H9 (cell line): ENCODE data around the gene DOCK2. TPM values are rescaled to one million over a fixed set of nuclear protein-coding genes. Genes with fewer than 3 reads are reported as not detected.

Source experiments
- DNase-seq: peaks from one replicate; pipeline ENCODE4 v3.0.0-alpha.2; 2017
- H2AFZ ChIP-seq: one replicate; pipeline ENCODE4 v1.6.1; 2013; ENCODE audit warnings: mild to moderate bottlenecking, low read length, control low read depth, moderate library complexity
- H2AK5ac ChIP-seq: 2 replicates; pipeline ENCODE4 v1.6.1; 2013; ENCODE audit warnings: low read length, control low read depth, mixed read lengths; ENCODE audit not compliant: insufficient read length
- H2BK120ac ChIP-seq: one replicate; pipeline ENCODE4 v1.6.1; 2013; ENCODE audit warnings: low read depth, mild to moderate bottlenecking, low read length, control low read depth, inconsistent platforms; ENCODE audit not compliant: poor library complexity, severe bottlenecking
- H2BK12ac ChIP-seq: 2 replicates; pipeline ENCODE4 v1.6.1; 2013; ENCODE audit warnings: low read length, control low read depth, mixed read lengths, low read depth; ENCODE audit not compliant: insufficient read length
- H2BK15ac ChIP-seq: 2 replicates; pipeline ENCODE4 v1.6.1; 2013; ENCODE audit warnings: low read depth, low read length, control low read depth
- H2BK20ac ChIP-seq: one replicate; pipeline ENCODE4 v1.6.1; 2013; ENCODE audit warnings: low read depth, mild to moderate bottlenecking, low read length, control low read depth, inconsistent platforms; ENCODE audit not compliant: poor library complexity, severe bottlenecking
- H2BK5ac ChIP-seq: 2 replicates; pipeline ENCODE4 v1.6.1; 2013; ENCODE audit warnings: low read length, control low read depth, mixed read lengths; ENCODE audit not compliant: insufficient read length
- H3K14ac ChIP-seq: 2 replicates; pipeline ENCODE4 v1.6.1; 2013; ENCODE audit warnings: low read length, control low read depth; ENCODE audit not compliant: insufficient read depth
- H3K18ac ChIP-seq: 2 replicates; pipeline ENCODE4 v1.6.1; 2013; ENCODE audit warnings: low read depth, mild to moderate bottlenecking, mixed read lengths, low read length, control low read depth; ENCODE audit not compliant: insufficient read length
- H3K23ac ChIP-seq: 2 replicates; pipeline ENCODE4 v1.6.1; 2013; ENCODE audit warnings: low read length, control low read depth, mixed read lengths, low read depth; ENCODE audit not compliant: insufficient read length
- H3K23me2 ChIP-seq: 2 replicates; pipeline ENCODE4 v1.6.1; 2013; ENCODE audit warnings: low read depth, mild to moderate bottlenecking, mixed read lengths, low read length, control low read depth; ENCODE audit not compliant: insufficient read length, poor library complexity, severe bottlenecking
- H3K27ac ChIP-seq: 2 replicates; pipeline ENCODE4 v1.5.1; 2013; ENCODE audit warnings: low read length, control low read depth, mixed read lengths, low read depth; ENCODE audit not compliant: insufficient read length
- H3K27me3 ChIP-seq: 2 replicates; pipeline ENCODE4 v1.6.1; 2013; ENCODE audit warnings: low read length, control low read depth, inconsistent platforms; ENCODE audit not compliant: insufficient read depth
- H3K4ac ChIP-seq: 2 replicates; pipeline ENCODE4 v1.6.1; 2013; ENCODE audit warnings: low read depth, mild to moderate bottlenecking, control low read depth, inconsistent platforms, low read length, moderate library complexity
- H3K4me1 ChIP-seq: 2 replicates; pipeline ENCODE4 v1.6.1; 2013; ENCODE audit warnings: low read length, control low read depth, inconsistent platforms; ENCODE audit not compliant: insufficient read depth
- H3K4me2 ChIP-seq: 2 replicates; pipeline ENCODE4 v1.6.1; 2013; ENCODE audit warnings: low read length, control low read depth, mixed read lengths; ENCODE audit not compliant: insufficient read length, insufficient read depth
- H3K56ac ChIP-seq: 2 replicates; pipeline ENCODE4 v1.6.1; 2013; ENCODE audit warnings: low read depth, mild to moderate bottlenecking, mixed read lengths, low read length, control low read depth; ENCODE audit not compliant: insufficient read length
- H3K79me1 ChIP-seq: 2 replicates; pipeline ENCODE4 v1.6.1; 2013; ENCODE audit warnings: low read depth, mild to moderate bottlenecking, moderate library complexity, low read length, control low read depth, inconsistent platforms; ENCODE audit not compliant: insufficient read depth, poor library complexity, severe bottlenecking
- H3K79me2 ChIP-seq: 2 replicates; pipeline ENCODE4 v1.6.1; 2013; ENCODE audit warnings: low read length, control low read depth, inconsistent platforms; ENCODE audit not compliant: insufficient read depth
- H3K9ac ChIP-seq: 2 replicates; pipeline ENCODE4 v1.6.1; 2013; ENCODE audit warnings: low read length, control low read depth, mixed read lengths; ENCODE audit not compliant: insufficient read length; ENCODE audit errors: extremely low read depth
- H3K9me3 ChIP-seq: one replicate; pipeline ENCODE4 v1.6.1; 2013; ENCODE audit warnings: low read depth, low read length, inconsistent platforms; ENCODE audit not compliant: control insufficient read depth
- H3T11ph ChIP-seq: one replicate; pipeline ENCODE4 v1.6.1; 2013; ENCODE audit warnings: mild to moderate bottlenecking, low read length, control low read depth, inconsistent platforms
- H4K20me1 ChIP-seq: one replicate; pipeline ENCODE4 v1.6.1; 2013; ENCODE audit not compliant: control insufficient read depth, insufficient read length, insufficient read depth
- H4K5ac ChIP-seq: 2 replicates; pipeline ENCODE4 v1.6.1; 2013; ENCODE audit warnings: low read depth, mild to moderate bottlenecking, mixed read lengths, low read length, control low read depth; ENCODE audit not compliant: insufficient read length
- H4K8ac ChIP-seq: replicated peaks from 2 replicates; pipeline ENCODE4 v1.6.1; 2013; ENCODE audit warnings: low read length, control low read depth, mixed read lengths, low read depth; ENCODE audit not compliant: insufficient read length
- H4K91ac ChIP-seq: 2 replicates; pipeline ENCODE4 v1.6.1; 2013; ENCODE audit warnings: low read depth, mild to moderate bottlenecking, moderate library complexity, mixed read lengths, low read length, control low read depth; ENCODE audit not compliant: insufficient read length
- H3K27ac Mint-ChIP-seq, 3 experiments: 2 replicates in 2 of 3; 3 replicates in 1 of 3; pipeline ENCODE4 v1.8.0; 2020 to 2021; ENCODE audit warnings: mixed read lengths in 3 of 3, mild to moderate bottlenecking in 1 of 3, moderate library complexity in 1 of 3
- H3K27me3 Mint-ChIP-seq: 2 replicates; pipeline ENCODE4 v1.8.0; 2021; ENCODE audit warnings: low read depth, mild to moderate bottlenecking, moderate library complexity, mixed read lengths
- H3K36me3 Mint-ChIP-seq, 3 experiments: 2 replicates in 2 of 3; 3 replicates in 1 of 3; pipeline ENCODE4 v1.8.0; 2020 to 2021; ENCODE audit warnings: low read depth in 3 of 3, mixed read lengths in 3 of 3; ENCODE audit not compliant: insufficient read depth in 1 of 3
- H3K4me1 Mint-ChIP-seq, 2 experiments: 2 replicates each; pipeline ENCODE4 v1.8.0; 2020; ENCODE audit warnings: mixed read lengths in 2 of 2
- H3K4me3 Mint-ChIP-seq, 2 experiments: 2 replicates in 1 of 2; 3 replicates in 1 of 2; pipeline ENCODE4 v1.8.0; 2020 to 2021; ENCODE audit warnings: mild to moderate bottlenecking in 2 of 2, mixed read lengths in 2 of 2, moderate library complexity in 1 of 2
- H3K9me3 Mint-ChIP-seq, 2 experiments: 2 replicates in 1 of 2; 3 replicates in 1 of 2; pipeline ENCODE4 v1.8.0; 2020; ENCODE audit warnings: mild to moderate bottlenecking in 2 of 2, mixed read lengths in 2 of 2, moderate library complexity in 1 of 2
- CTCF ChIP-seq: fragments of 200-600 bp; sonication (generic); conservative IDR thresholded peaks from 3 replicates; pipeline ENCODE4 v1.8.0; 2021; ENCODE audit warnings: antibody characterized with exemption, mild to moderate bottlenecking
- WGBS: extraction: QIAGEN DNeasy Blood & Tissue Kit; methylation state at CpG from one replicate; pipeline ENCODE4 v1.1.7; 2013; ENCODE audit warnings: missing lambda C conversion rate, low lambda C conversion rate, mixed read lengths; ENCODE audit not compliant: insufficient read length; ENCODE audit errors: extremely low coverage; 5-methylcytosine and 5-hydroxymethylcytosine counted together
- total RNA-seq: library from RNA; stranded (reverse); gene quantifications from 2 replicates; pipeline ENCODE4 v1.2.1, GENCODE V29; 2021

The DOCK2 gene
- total RNA-seq, 1 experiment from 2014 or later = 7.8 TPM

- 0 out of 7 replicates have a peak overlapping the region, but pooled peaks of 1 of the 3 experiments have one; percentile 16 for H3K27ac Mint-ChIP-seq
- Histone ChIP-seq H3K56ac (no peak overlapping the region), H2BK120ac (no peak overlapping the region), H4K8ac (no peak overlapping the region), H4K5ac (no peak overlapping the region), H3K9me3 (no peaks in the 10 kb centered on the region), H3K14ac (no peak overlapping the region), H2AK5ac (no peak overlapping the region), H3K4me2 (peak overlapping the region; percentile 59), H3K4ac (no peak overlapping the region), H3K27ac (no peak overlapping the region), H2BK12ac (no peak overlapping the region), H2BK15ac (no peak overlapping the region), H3K4me1 (peaks cover 13% of the 10 kb centered on the region; the same call in 1 of the 2 replicates), H3K79me2 (no peaks in the 10 kb centered on the region), H3K9ac (no peak overlapping the region), H4K20me1 (no peaks in the 10 kb centered on the region), H3K23ac (no peak overlapping the region), H3K18ac (no peak overlapping the region), H4K91ac (no peak overlapping the region), H3K79me1 (no peaks in the 10 kb centered on the region), H2BK20ac (no peak overlapping the region), H3T11ph (no peak overlapping the region), H2AFZ (no peak overlapping the region), H2BK5ac (no peak overlapping the region), H3K23me2 (peaks cover 4% of the 10 kb centered on the region), H3K27me3 (peaks cover 11% of the 10 kb centered on the region; the same call in 1 of the 2 replicates)
- no peak for TF ChIP-seq CTCF
- H3K36me3 Mint-ChIP-seq = no peaks in the 10 kb centered on the region
- no CpG with 5 or more reads among the region's 7 CpGs for WGBS
- DNase-seq = no peak
- H3K4me1 Mint-ChIP-seq = peaks cover 52 to 54% of the 10 kb centered on the region in 2 experiments
- no peaks in the 10 kb centered on the region for H3K9me3 Mint-ChIP-seq
- H3K27me3 Mint-ChIP-seq = peaks cover 40% of the 10 kb centered on the region
- H3K4me3 Mint-ChIP-seq = no peak overlapping the region
Measured at GRCh38 chr5:169978714-169979113, 341.6 kb downstream of the DOCK2 start.
